Putamen (tissue), 1 donor: ENCODE measurements around the gene COL4A5.
"Not testable (repeated sequence)": the region's sequence is repeated elsewhere in the genome, so short reads cannot be mapped to it uniquely, and the experiment has no call there.

Experiments
- DNase-seq: peaks from one replicate; pipeline ENCODE4 v3.0.0-alpha.2; 2016; ENCODE audit warnings: low spot score

Gene COL4A5

GRCh38 chrX:108456971-108457477, 17.4 kb downstream of the COL4A5 start:
- DNase-seq = no peak

- no peak for DNase-seq
These were observed 25.0 kb downstream of the COL4A5 start for GRCh38 chrX:108464604-108465003.

GRCh38 chrX:108468486-108468885, 28.8 kb downstream of the COL4A5 start:
- no peak for DNase-seq

DNA sequence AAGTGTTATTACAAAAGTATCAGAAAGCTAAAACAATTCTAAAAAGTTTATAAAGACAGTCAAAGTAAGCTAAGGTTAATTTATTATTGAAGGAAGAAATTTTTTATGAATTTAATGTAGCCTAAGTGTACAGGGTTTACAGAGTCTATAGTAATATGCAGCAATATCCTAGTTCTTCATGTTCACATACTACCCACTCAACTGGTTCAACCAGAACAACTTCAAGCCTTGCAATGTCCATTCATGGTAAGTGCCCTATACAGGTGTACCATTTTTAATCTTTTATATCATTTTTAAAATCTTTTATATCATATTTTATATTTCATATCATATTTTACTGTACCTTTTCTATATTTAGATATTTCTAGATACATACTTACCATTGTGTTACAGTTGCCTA, 34.3 kb downstream of the COL4A5 start:
- DNase-seq = no peak

- not testable (repeated sequence) for DNase-seq
These were observed 41.9 kb downstream of the COL4A5 start for GRCh38 chrX:108481528-108481927.

DNA sequence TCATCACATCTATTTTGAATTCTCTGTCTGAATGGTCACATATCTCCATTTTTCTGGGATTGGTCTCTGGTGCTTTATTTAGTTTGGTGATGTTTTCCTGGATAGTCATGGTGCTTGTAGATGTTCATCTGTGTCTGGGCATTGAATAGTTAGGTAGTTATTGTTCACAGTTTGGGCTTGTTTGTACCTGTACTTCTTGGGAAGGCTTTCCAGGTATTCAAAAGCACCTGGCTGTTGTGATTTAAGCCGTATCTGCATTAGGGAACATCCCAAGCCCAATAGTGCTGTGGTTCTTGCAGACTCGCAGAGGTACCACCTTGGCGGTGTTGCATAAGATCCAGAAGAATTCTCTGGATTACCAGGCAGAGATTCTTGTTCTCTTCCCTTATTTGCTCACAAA, 44.6 kb downstream of the COL4A5 start:
- no peak for DNase-seq

DNA sequence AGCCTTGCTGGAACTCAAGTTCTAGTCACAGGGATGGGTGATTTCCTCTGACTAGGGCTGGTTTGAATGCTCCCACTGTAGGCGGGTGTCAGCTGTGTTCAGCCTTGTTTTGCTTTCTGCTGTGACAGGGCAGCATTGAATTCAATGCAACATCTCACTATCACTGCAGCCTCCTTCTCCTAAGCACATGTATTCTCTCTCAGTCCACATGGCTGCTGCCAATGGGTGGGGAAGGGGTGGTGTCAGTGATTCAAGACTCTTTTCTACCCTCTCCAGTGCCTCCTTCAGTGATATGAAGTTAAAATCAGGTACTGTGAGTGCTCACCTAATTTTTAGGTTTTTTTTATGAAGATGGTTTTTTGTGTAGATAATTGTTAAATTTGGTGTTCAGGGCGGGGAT, 46.3 kb downstream of the COL4A5 start:
- DNase-seq = no peak

DNA sequence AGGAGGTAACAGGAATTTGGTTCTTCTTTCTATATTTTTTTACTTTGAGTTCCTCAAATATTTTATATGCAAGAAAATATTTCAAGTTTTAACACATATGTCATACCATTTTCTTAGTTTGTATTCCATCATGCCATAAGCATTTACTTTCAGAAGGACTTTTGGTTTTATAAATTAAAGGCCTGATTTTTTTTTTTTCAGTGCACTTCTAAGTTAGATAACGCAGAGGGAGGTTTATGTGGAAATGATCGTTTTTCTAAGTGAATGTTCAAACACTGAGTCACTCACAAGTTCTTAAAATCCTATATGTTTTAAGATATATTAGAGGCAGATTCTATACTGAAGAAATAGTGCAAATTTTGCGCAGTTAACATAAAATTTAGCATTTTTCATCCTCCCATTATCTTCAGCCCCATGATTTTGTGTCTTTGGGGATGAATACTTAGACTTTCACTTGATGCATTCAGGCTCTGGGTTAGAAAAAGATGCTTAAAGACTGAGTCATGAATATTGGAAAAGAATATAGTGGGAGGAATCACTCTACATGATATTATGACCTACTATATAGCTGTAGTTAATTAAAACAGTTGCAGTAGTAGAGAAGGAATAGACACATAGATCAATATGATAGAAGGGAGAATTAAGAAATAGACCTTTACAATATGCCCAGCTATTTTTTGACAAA, 54.9 kb downstream of the COL4A5 start:
- no peak for DNase-seq

DNA sequence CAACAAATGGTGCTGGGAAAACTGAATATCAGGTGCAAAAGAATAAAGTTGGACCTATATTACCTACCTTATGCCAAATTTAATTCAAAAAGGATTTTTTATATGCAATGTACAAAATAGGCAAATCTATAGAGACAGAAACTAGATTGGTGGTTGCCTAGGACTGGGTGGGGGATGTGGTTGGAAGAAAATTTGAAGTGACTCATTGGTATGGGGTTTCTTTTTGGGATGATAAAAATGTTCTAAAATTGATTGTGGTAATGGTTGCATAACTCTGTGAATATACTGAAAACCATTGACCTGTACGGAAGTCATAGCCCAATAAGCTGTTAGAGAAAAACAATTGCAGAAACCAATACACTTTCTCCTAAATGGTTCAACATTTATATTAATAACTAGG, 72.1 kb downstream of the COL4A5 start:
- no peak for DNase-seq

DNA sequence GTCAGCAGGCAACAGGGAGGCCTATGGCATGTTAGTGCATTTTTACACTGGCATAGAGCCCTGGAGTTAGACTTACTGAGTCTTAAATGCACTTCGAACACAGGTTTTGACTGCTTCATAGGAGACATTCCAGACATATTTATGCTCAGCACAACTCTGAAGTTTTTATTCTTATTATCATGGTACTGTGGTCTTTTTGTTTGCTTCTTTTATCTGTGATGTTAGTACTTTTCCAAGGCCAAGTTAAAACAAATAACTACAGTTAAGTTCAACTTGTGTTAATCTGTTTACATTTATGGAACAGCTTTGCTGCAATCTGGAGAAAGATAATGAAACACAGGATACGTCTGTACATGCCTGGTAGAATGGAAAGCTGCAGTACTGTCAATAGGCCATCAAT, 76.5 kb downstream of the COL4A5 start:
- no peak for DNase-seq

GRCh38 chrX:108527724-108528123, 88.1 kb downstream of the COL4A5 start:
- no peak for DNase-seq

GRCh38 chrX:108537005-108537404, 97.4 kb downstream of the COL4A5 start:
- DNase-seq = peak; percentile 7

GRCh38 chrX:108541286-108541685, 101.6 kb downstream of the COL4A5 start:
- DNase-seq = no peak

DNA sequence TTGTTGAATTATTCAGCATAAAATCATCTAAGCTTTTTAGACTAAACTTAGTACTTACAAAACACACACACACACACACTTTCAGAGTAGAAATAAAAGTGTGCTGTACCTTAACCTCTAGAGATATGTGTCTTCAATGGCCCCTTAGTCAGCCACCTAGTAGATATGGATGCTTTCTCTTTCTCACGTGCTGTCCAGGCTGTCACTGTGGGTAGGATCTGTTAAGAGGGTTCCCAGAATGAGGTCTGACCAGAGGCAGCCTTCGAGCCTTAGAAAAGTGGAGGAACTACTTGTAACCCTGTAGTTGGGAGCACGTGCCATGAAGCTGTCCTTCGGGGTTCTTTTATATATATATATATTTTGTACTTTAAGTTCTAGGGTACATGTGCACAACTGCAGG, 117.9 kb downstream of the COL4A5 start:
- no peak for DNase-seq

- no peak for DNase-seq
These were observed 118.6 kb downstream of the COL4A5 start for GRCh38 chrX:108558217-108558616.

- no peak for DNase-seq
These were observed 133.5 kb downstream of the COL4A5 start for GRCh38 chrX:108573136-108573535.

GRCh38 chrX:108582151-108582550, 142.5 kb downstream of the COL4A5 start:
- DNase-seq = peak; percentile 89

- DNase-seq = peak; percentile 47
These were observed 145.1 kb downstream of the COL4A5 start for GRCh38 chrX:108584617-108585211.

DNA sequence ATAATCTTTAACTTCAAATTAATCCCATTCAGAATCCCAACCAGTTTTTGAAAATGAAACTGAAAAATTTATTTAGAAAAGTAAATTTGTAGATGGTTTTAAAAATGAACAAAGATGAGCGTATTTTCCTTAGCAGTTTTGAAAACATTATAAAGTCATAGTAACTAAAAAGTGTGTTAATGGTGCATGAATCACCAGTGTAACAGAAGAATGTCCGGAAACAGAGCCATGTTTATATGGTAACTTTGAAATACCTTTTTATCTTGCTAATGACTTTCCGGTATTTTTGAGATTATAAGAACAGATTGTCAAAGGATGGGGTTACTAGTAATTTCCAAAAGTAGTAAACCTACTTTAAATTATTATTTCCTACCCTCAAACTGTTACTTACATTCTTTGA, 150.9 kb downstream of the COL4A5 start:
- no peak for DNase-seq

DNA sequence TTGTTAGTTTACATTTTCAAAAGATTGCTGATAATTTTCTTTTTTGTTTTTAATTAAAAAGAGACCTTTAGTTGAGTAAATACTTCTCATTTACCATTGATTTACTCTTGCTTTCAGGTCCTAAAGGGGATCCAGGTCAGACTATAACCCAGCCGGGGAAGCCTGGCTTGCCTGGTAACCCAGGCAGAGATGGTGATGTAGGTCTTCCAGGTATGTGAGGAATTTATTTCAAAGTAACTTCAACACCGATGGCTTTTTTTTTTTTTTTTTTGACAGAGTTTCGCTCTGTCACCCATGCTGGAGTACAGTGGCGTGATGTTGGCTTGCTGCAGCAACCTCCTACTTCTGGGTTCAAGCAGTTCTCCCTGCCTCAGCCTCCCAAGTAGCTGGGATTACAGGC, 161.6 kb downstream of the COL4A5 start:
- no peak for DNase-seq

GRCh38 chrX:108610141-108610540, 170.5 kb downstream of the COL4A5 start:
- DNase-seq = no peak

- no peak for DNase-seq
These were observed 175.0 kb downstream of the COL4A5 start for GRCh38 chrX:108614616-108615015.

GRCh38 chrX:108640817-108641216, 201.2 kb downstream of the COL4A5 start:
- no peak for DNase-seq
